GM10248 (cell line): ENCODE results near the gene CAMKMT.
A peak's percentile ranks its signal among the peaks of the same experiment; 100 is the strongest.

Experiments used
- CTCF ChIA-PET: fragments of 300-600 bp; sonication (Branson Sonifier 250); formaldehyde crosslinking; extraction: SDS; loops from one replicate; lab custom pipeline; 2021; ENCODE audit warnings: antibody characterized with exemption; lab: Yijun Ruan, JAX
- POLR2A ChIA-PET: fragments of 350-650 bp; sonication (Branson Sonifier 250); formaldehyde crosslinking; extraction: SDS; loops from one replicate; lab custom pipeline; 2020; ENCODE audit warnings: antibody characterized with exemption; lab: Yijun Ruan, JAX
- DNase-seq: peaks from one replicate; pipeline ENCODE4 v3.0.0; 2012; ENCODE audit errors: extremely low spot score
- TF ChIP-seq, protein P1 (sequence below): IDR thresholded peaks from 2 replicates; pipeline ENCODE4 v1.5.1; 2012; ENCODE audit warnings: mild to moderate bottlenecking, low read depth; ENCODE audit errors: extremely low read depth, missing control alignments, control extremely low read depth

CAMKMT gene

DNA sequence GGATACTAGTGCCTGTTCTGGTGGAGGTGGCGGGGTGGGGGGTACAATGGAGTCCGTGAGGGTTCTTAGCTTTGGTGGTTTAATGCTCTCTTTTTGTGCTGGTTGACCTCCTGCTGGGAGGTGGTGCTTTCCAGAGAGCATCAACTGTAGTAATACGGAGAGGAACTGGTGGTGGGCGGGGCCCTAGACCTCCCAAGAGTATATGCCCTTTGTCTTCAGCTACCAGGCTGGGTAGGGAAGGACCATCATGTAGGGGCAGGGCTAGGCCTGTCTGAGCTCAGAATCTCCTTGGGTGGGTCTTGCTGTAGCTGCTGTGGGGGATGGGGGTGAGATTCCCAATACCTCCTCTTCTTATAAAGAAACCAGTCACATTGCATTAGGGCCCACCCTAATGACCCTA, 27.1 kb downstream of the CAMKMT start:
- ChIA-PET CTCF (interaction anchor here (1.1 to 2.3 kb wide), 3 partner anchors 9 to 568 kb away, joined by 3 to 6 read pairs (median 3); no protein-coding TSS in a partner anchor), POLR2A (interaction anchor here (0.5 kb wide), 1 partner anchor 25 kb away, joined by 3 read pairs; no protein-coding TSS in a partner anchor)
- TF ChIP-seq, protein P1, sequence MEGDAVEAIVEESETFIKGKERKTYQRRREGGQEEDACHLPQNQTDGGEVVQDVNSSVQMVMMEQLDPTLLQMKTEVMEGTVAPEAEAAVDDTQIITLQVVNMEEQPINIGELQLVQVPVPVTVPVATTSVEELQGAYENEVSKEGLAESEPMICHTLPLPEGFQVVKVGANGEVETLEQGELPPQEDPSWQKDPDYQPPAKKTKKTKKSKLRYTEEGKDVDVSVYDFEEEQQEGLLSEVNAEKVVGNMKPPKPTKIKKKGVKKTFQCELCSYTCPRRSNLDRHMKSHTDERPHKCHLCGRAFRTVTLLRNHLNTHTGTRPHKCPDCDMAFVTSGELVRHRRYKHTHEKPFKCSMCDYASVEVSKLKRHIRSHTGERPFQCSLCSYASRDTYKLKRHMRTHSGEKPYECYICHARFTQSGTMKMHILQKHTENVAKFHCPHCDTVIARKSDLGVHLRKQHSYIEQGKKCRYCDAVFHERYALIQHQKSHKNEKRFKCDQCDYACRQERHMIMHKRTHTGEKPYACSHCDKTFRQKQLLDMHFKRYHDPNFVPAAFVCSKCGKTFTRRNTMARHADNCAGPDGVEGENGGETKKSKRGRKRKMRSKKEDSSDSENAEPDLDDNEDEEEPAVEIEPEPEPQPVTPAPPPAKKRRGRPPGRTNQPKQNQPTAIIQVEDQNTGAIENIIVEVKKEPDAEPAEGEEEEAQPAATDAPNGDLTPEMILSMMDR, result no peak
- DNase-seq, result no peak

DNA sequence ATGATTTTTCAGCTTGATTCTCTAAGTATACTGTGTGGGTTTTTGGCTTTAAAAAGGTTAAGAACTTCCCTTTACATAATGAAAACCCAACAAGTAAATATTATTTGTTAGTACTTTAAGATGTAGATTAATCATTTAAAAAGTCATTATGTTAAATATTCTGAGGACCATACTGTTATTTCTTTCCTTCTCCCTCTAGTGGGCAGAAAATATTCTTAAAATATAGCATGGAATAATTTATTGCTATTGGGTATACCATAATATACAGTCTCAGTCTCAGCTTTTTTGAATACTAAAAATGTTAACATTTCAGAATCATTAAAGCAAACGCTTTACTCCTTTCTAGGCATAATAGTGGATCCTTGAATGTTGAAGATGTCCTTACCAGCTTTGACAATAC, 28.1 kb downstream of the CAMKMT start:
- ChIA-PET CTCF (interaction anchor here (0.9 to 7.0 kb wide), 3 partner anchors 15 to 567 kb away, joined by 3 to 70 read pairs (median 3); no protein-coding TSS in a partner anchor), POLR2A (no interaction called here)
- TF ChIP-seq, protein P1, result no peak
- DNase-seq, result no peak

DNA sequence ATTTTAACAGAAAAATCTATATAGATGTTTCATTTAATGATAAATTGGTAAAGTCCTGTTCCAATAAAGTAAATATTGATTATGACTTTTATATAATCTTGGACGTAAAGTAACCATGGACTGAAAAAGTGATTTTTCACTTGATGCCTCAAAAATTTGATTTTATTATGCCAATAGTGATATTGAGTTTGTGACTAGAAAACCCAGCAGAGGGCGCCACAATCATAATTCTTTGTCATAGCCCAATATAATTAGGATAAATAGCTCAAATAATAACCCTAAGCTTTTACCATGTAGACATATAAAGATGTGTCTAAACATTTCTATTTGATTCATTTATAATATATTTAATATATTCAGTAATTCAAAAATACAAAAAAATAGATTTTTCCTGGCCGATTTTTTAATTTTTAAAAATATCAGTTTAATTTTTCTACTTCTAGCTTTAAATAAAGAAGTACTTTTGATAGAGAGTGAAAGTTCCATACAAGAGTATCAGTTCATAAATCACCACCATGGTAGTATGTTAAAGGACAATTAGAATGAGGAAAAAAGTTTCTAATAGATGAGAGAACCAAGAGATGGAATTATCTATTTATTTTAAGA, 30.7 kb downstream of the CAMKMT start:
- DNase-seq, result no peak
- POLR2A ChIA-PET, result no interaction called here
- TF ChIP-seq, protein P1, result peak; percentile 48

DNA sequence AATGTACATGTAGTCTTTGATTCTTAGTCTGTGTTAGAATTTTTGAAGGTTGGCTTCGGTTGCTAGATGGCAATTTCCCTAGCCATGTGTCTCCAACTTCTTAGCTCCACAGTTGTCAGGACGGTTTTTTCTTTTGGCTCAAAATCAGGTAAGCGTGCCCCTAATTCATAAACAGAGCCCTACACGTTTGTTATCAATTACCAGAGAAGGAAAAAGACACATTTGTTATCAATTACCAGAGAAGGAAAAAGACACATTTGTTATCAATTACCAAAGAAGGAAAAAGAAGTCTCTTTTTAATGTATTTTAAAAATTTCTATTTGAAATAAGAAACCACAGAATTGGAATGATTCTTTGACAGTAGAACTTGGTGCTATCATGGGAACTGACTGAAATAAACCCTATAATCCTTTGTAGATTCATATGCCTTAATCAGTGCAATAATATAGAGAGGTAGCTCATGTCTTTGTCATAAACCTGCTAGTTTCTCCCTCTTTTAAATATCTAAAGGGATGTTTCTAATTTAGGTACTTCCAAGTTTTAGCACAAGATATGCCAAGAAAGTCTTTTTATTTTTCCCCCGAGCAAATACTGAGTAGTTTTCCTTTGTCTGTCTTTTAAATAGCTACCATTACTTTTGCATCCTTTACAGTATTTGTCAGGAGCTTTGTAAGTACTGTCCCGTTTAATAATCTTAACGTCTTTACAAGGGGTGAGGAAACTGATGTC, 35.9 kb downstream of the CAMKMT start:
- POLR2A ChIA-PET, result no interaction called here
- TF ChIP-seq, protein P1, result no peak
- DNase-seq, result no peak
- CTCF ChIA-PET, result interaction anchor here (1.2 to 2.0 kb wide), 5 partner anchors 9 to 29 kb away, joined by 3 to 6 read pairs (median 3); no protein-coding TSS in a partner anchor

More for the DNA sequence above, 30.7 kb downstream of the CAMKMT start:
- CTCF ChIA-PET, result interaction anchor here (0.6 to 7.0 kb wide), 19 partner anchors 9 to 582 kb away, joined by 3 to 70 read pairs (median 3); partner anchors contain the start of genes CAMKMT and PREPL

DNA sequence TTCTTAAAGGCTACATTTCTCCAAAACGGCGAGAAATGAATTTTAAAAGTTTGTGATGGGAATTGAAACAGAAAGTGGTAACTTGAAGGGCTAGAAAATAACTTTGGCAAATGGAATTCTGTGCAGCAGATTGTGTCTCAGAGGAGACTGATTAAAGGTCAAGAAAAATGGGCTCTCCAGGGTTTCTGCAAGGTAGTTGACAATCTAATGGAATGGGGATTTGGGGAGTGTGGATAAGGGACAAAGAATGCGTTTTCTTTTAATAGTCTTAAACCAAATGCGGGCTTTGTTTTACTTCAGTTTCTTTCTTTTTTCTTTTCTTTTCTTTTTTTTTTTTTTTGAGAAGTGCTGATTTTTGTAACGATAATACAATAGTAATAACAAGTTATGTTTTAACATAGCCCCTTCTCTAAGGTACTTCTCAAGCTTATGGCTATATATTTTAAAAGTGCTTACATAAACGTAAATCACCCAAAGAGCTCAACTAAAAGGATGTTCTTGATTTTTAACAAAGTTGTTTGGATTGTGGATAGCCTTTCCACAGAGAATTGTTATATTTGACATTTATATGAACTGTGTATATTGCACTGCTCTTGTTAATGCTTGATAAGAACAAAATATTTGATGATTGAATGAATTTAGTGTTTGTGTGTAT, 36.6 kb downstream of the CAMKMT start:
- POLR2A ChIA-PET, result no interaction called here
- TF ChIP-seq, protein P1, result no peak
- DNase-seq, result no peak
- CTCF ChIA-PET, result interaction anchor here (1.3 to 2.0 kb wide), 3 partner anchors 10 to 21 kb away, joined by 3 to 6 read pairs (median 4); no protein-coding TSS in a partner anchor

DNA sequence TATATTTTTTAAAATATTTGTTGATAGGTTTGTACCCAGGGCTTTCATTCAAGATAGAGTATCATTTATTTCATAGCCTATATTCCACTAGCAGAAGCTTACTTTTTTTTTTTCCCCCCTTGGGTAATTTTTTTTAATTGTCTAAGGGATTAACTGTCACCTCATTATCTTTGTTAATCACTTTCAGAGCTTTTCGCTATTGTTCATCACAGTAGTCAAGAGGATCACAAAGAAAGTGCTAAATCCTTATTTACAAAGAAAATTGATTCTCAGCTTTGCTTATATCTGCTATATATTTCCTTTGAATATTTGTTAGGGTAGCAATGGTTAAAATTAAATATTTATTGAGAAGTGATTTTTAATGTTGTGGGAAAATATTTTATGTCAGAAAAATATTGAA, 59.0 kb downstream of the CAMKMT start:
- CTCF ChIA-PET, result interaction anchor here (0.7 to 0.9 kb wide), 2 partner anchors 9 to 59 kb away, joined by 3 read pairs; no protein-coding TSS in a partner anchor
- POLR2A ChIA-PET, result no interaction called here
- no peak for DNase-seq
- TF ChIP-seq, protein P1, result no peak
